Mucosa of descending colon (tissue), 3 donors: ENCODE data around the gene PROSER3. TPM values are rescaled to one million over a fixed set of nuclear protein-coding genes. Genes with fewer than 3 reads are reported as not detected.

Source experiments
- ATAC-seq: fragments of 200-7000 bp; cut with Tn5 transposase; one replicate; pipeline ENCODE4 v1.9.1; 2020; ENCODE audit warnings: mild to moderate bottlenecking, moderate library complexity
- DNase-seq, 3 donors: peaks; one replicate each; pipeline ENCODE4 v3.0.0-alpha.2; 2020
- H3K36me3 ChIP-seq: fragments of 200-600 bp; one replicate; pipeline ENCODE4 v1.8.0; 2021; ENCODE audit warnings: low read depth, mild to moderate bottlenecking
- H3K4me1 ChIP-seq: fragments of 200-600 bp; one replicate; pipeline ENCODE4 v1.8.0; 2021; ENCODE audit warnings: low read depth, mild to moderate bottlenecking
- H3K4me3 ChIP-seq: fragments of 200-600 bp; one replicate; pipeline ENCODE4 v1.8.0; 2021; ENCODE audit warnings: mild to moderate bottlenecking
- H3K9me3 ChIP-seq: fragments of 200-600 bp; one replicate; pipeline ENCODE4 v1.8.0; 2021; ENCODE audit warnings: mild to moderate bottlenecking
- CTCF ChIP-seq: fragments of 200-600 bp; IDR thresholded peaks from one replicate; pipeline ENCODE4 v1.8.0; 2022; ENCODE audit warnings: antibody characterized with exemption, mild to moderate bottlenecking
- intact Hi-C, 2 donors: fragments of 100-400 bp; cut with DNase I in 1 of 2; cut with micrococcal nuclease in 1 of 2; formaldehyde crosslinking; loops; one replicate each; pipeline versions ENCODE4 v1.11.0 to v1.11.1; 2022; cut with DNase I, micrococcal nuclease
- total RNA-seq, 3 donors: library from RNA; stranded (reverse); fragmentation: NEBNext Ultra II Directional in 2 of 3; extraction: Animal tissue kit (Norgen Biotek cat#: 25700) in 2 of 3; gene quantifications; one replicate each; pipeline versions ENCODE4 v1.2.1 to v1.2.4, GENCODE V29; 2021 to 2023
- donor health status: DM: no; HTN: no; CAD: no; lungs with moderate emphysema.
- donor health status: DM: no; HTN: no; CAD: no.
- donor health status: DM: no; HTN: yes; CAD: no.

PROSER3 gene
- total RNA-seq, 3 donors from 2014 or later: 21.7 to 26.5 (median 26.0) TPM

DNA sequence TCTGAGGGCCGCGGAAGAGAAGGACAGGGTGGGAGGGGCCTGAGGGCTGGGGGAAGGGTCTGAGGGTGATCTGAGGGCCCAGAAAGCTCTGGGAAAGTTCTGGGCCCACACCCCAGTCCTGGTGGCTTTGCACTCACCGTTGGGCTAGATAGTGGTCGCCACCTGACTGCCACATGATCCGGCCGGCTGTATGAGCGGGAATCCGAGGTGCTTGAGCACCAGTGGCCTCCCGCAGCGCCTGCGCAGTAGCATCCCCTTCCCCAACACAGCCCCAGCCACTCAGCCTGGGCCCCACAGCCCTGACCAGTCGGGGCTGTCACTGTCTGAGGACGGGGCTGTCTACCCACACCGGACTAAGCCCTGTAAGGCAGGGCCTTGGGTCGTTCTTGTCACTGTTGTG lies 39.7 kb downstream of the PROSER3 start:
- no peak overlapping the region for H3K4me3 ChIP-seq
- H3K4me1 ChIP-seq: no peaks in the 10 kb centered on the region
- H3K9me3 ChIP-seq: no peaks in the 10 kb centered on the region
- H3K36me3 ChIP-seq: no peaks in the 10 kb centered on the region
- DNase-seq (peak in 1 of 3 donors; percentile 41), ATAC-seq (no peak)
- intact Hi-C loops: no loop called here
- no peak for TF ChIP-seq CTCF

DNA sequence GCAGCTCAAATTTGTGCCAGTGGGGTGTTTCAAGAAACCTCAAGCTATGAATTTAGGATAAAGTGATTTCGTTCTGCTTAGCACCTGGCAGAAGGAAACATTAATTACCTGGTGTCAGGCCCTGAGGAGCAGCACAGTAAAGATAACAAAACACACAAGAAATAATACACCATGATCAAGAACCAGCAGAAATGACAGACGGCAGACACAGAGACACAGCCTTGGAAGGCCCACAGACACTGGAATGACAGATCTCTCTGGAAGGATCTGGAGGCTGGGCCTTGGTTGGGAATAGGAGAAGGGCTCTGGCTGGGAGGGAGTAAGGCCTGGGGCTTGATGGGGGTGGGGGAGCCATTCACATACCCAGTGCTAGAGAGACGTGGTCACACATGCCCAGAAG lies 43.9 kb downstream of the PROSER3 start:
- DNase-seq (peak in 1 of 3 donors; percentile 8), ATAC-seq (no peak)
- TF ChIP-seq CTCF: no peak
- Histone ChIP-seq H3K4me1 (no peaks in the 10 kb centered on the region), H3K36me3 (no peaks in the 10 kb centered on the region), H3K4me3 (no peak overlapping the region), H3K9me3 (no peaks in the 10 kb centered on the region)
- intact Hi-C loops: no loop called here

DNA sequence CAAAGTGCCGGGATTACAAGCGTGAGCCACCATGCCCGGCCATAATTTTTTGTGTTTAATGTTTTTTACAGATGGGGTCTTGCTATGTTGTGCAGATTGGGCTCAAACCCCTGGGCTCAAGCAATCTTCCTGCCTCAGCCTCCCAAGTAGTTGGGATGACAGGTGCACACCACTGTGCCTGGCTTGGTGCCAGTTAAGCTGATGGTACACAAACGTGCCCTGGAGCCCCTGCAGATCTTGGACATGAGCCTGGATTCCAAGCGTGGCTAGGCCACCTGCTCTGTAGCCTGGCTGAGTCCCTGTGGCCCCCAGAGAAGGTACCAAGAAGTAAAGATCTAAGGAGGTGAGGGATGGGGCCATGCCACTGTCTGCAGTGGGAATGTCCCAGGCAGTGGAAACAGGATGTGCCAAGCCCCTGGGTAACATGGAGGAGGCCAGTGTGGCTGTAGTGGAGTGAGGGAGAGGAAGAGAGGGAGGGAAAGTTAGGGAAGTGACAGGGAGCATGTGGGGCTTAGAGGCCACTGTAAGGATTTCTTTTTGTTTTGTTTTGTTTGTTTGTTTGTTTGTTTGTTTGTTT lies 47.6 kb downstream of the PROSER3 start:
- Histone ChIP-seq H3K36me3 (no peaks in the 10 kb centered on the region), H3K4me1 (no peaks in the 10 kb centered on the region), H3K4me3 (no peak overlapping the region), H3K9me3 (no peaks in the 10 kb centered on the region)
- intact Hi-C loops: no loop called here
- DNase-seq (peak in 1 of 3 donors; percentile 15), ATAC-seq (no peak)
- no peak for TF ChIP-seq CTCF

GRCh38 chr19:35806597-35806996 lies 48.6 kb downstream of the PROSER3 start:
- no peak for TF ChIP-seq CTCF
- DNase-seq (peak in 1 of 3 donors; percentile 29), ATAC-seq (no peak)
- Histone ChIP-seq H3K4me3 (no peak overlapping the region), H3K9me3 (no peaks in the 10 kb centered on the region), H3K4me1 (no peaks in the 10 kb centered on the region), H3K36me3 (no peaks in the 10 kb centered on the region)
- intact Hi-C loops: no loop called here

- H3K9me3 ChIP-seq: no peaks in the 10 kb centered on the region
- ATAC-seq (no peak), DNase-seq (no peak)
- no peak for TF ChIP-seq CTCF
- no peaks in the 10 kb centered on the region for H3K4me1 ChIP-seq
- H3K36me3 ChIP-seq: no peaks in the 10 kb centered on the region
- no peak overlapping the region for H3K4me3 ChIP-seq
- intact Hi-C loops: no loop called here
Measured at GRCh38 chr19:35807633-35808032, 49.7 kb downstream of the PROSER3 start.
